Endodermal cell (in vitro differentiated cells): ENCODE results near the gene COL11A2. TPM values are rescaled to one million over a fixed set of nuclear protein-coding genes. Genes with fewer than 3 reads are reported as not detected.

Experiments used
- DNase-seq: peaks from one replicate; pipeline ENCODE4 v3.0.0-alpha.2; 2017
- H3K27ac ChIP-seq: 2 replicates; pipeline ENCODE4 v1.5.1; 2013; ENCODE audit warnings: mild to moderate bottlenecking, low read depth, low read length, moderate library complexity
- H3K27me3 ChIP-seq: 2 replicates; pipeline ENCODE4 v1.6.1; 2013; ENCODE audit warnings: mild to moderate bottlenecking, low read length, moderate library complexity; ENCODE audit not compliant: insufficient read depth, control insufficient read depth, poor library complexity, severe bottlenecking
- H3K36me3 ChIP-seq: 2 replicates; pipeline ENCODE4 v1.7.0; 2013; ENCODE audit warnings: mild to moderate bottlenecking, low read length, moderate library complexity; ENCODE audit not compliant: control insufficient read depth, insufficient read depth
- H3K4me1 ChIP-seq: one replicate; pipeline ENCODE4 v1.7.0; 2013; ENCODE audit warnings: low read length; ENCODE audit not compliant: control insufficient read depth, insufficient read depth
- H3K4me3 ChIP-seq: 2 replicates; pipeline ENCODE4 v1.5.1; 2013; ENCODE audit warnings: mild to moderate bottlenecking, low read length, moderate library complexity
- H3K9ac ChIP-seq: 2 replicates; pipeline ENCODE4 v1.6.1; 2013; ENCODE audit warnings: mild to moderate bottlenecking, low read length, moderate library complexity; ENCODE audit not compliant: poor library complexity, severe bottlenecking; ENCODE audit errors: extremely low read depth
- H3K9me3 ChIP-seq: 2 replicates; pipeline ENCODE4 v1.6.1; 2013; ENCODE audit warnings: mild to moderate bottlenecking, low read length, moderate library complexity; ENCODE audit not compliant: control insufficient read depth
- H3K27ac Mint-ChIP-seq: 2 replicates; pipeline ENCODE4 v1.8.0; 2020; ENCODE audit warnings: mixed read lengths
- H3K27me3 Mint-ChIP-seq: 2 replicates; pipeline ENCODE4 v1.8.0; 2021; ENCODE audit warnings: mild to moderate bottlenecking, mixed read lengths; ENCODE audit not compliant: insufficient read depth
- H3K36me3 Mint-ChIP-seq: 2 replicates; pipeline ENCODE4 v1.8.0; 2020; ENCODE audit warnings: low read depth, mixed read lengths
- H3K4me1 Mint-ChIP-seq: 2 replicates; pipeline ENCODE4 v1.8.0; 2020; ENCODE audit warnings: mixed read lengths
- H3K4me3 Mint-ChIP-seq: 2 replicates; pipeline ENCODE4 v1.8.0; 2020; ENCODE audit warnings: mild to moderate bottlenecking, moderate library complexity, mixed read lengths
- H3K9me3 Mint-ChIP-seq: 2 replicates; pipeline ENCODE4 v1.8.0; 2020; ENCODE audit warnings: mild to moderate bottlenecking, mixed read lengths
- WGBS, 2 experiments: methylation state at CpG; one replicate each; pipeline versions ENCODE4 v1.1.5 to v1.1.7; 2013; ENCODE audit warnings: missing lambda C conversion rate in 2 of 2, mixed read lengths in 1 of 2; ENCODE audit not compliant: insufficient coverage in 1 of 2, insufficient read length in 1 of 2; 5-methylcytosine and 5-hydroxymethylcytosine counted together
- total RNA-seq, 2 donors: library from RNA; stranded (reverse); fragmentation: NEBNext Ultra II Directional in 1 of 2; extraction: Animal tissue kit (Norgen Biotek cat#: 25700) in 1 of 2; gene quantifications; 2 replicates in 1 of 2; 3 replicates in 1 of 2; pipeline ENCODE4 v1.2.1, GENCODE V29; 2021
- TF ChIP-seq, protein P1 (sequence below): fragments of 200-600 bp; sonication (generic); conservative IDR thresholded peaks from 2 replicates; pipeline ENCODE4 v1.5.0; 2021; ENCODE audit warnings: antibody characterized with exemption, mild to moderate bottlenecking

COL11A2 gene
- total RNA-seq, 2 donors from 2014 or later, result 1.3 to 2.8 TPM

DNA sequence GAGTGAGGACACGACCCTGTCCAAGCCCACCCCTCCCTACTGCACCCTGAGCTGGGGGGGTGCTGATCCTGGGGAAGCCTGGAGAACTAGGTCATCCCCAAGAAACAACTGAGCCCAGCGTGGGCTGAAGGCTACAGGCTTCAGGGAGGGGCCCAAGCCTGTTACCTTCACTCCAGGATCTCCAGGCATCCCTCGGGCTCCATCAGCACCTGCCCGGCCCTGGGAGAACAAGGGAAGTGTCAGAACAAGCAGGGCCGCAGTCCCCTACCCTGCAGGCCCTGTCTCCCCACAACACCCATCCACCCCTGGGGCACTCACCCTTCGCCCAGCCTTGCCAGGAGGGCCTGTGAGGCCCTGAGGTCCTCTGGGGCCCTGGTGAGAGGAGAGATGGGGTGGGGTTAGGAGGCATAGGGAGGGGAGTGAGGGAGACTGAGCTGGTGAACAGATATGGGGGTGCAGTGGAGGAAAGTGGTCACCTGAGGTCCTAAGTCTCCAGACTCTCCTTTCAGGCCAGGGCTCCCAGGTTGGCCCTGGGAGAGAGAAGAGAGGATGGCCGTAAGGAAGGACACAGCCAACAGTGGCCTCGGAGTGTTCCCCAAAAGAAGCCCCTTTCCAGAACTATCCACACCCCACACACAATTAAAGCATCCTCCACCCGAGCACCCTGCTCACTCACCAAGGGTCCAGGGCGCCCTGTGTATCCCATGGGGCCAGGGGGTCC is 13.4 kb downstream of the COL11A2 start:
- WGBS, 2 experiments, result 77 to 83% methylated on average over 3 to 10 of the region's 10 CpGs
- Mint-ChIP-seq H3K27ac (no peak overlapping the region), H3K4me3 (no peak overlapping the region), H3K9me3 (no peaks in the 10 kb centered on the region), H3K4me1 (no peaks in the 10 kb centered on the region), H3K27me3 (peaks cover 37% of the 10 kb centered on the region), H3K36me3 (no peaks in the 10 kb centered on the region)
- no peak for DNase-seq
- Histone ChIP-seq H3K4me3 (no peak overlapping the region), H3K4me1 (no peaks in the 10 kb centered on the region), H3K36me3 (no peaks in the 10 kb centered on the region), H3K9ac (no peak overlapping the region), H3K9me3 (peaks cover 4% of the 10 kb centered on the region), H3K27ac (no peak overlapping the region), H3K27me3 (peaks cover 12% of the 10 kb centered on the region)
- TF ChIP-seq, protein P1, sequence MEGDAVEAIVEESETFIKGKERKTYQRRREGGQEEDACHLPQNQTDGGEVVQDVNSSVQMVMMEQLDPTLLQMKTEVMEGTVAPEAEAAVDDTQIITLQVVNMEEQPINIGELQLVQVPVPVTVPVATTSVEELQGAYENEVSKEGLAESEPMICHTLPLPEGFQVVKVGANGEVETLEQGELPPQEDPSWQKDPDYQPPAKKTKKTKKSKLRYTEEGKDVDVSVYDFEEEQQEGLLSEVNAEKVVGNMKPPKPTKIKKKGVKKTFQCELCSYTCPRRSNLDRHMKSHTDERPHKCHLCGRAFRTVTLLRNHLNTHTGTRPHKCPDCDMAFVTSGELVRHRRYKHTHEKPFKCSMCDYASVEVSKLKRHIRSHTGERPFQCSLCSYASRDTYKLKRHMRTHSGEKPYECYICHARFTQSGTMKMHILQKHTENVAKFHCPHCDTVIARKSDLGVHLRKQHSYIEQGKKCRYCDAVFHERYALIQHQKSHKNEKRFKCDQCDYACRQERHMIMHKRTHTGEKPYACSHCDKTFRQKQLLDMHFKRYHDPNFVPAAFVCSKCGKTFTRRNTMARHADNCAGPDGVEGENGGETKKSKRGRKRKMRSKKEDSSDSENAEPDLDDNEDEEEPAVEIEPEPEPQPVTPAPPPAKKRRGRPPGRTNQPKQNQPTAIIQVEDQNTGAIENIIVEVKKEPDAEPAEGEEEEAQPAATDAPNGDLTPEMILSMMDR, result no peak

DNA sequence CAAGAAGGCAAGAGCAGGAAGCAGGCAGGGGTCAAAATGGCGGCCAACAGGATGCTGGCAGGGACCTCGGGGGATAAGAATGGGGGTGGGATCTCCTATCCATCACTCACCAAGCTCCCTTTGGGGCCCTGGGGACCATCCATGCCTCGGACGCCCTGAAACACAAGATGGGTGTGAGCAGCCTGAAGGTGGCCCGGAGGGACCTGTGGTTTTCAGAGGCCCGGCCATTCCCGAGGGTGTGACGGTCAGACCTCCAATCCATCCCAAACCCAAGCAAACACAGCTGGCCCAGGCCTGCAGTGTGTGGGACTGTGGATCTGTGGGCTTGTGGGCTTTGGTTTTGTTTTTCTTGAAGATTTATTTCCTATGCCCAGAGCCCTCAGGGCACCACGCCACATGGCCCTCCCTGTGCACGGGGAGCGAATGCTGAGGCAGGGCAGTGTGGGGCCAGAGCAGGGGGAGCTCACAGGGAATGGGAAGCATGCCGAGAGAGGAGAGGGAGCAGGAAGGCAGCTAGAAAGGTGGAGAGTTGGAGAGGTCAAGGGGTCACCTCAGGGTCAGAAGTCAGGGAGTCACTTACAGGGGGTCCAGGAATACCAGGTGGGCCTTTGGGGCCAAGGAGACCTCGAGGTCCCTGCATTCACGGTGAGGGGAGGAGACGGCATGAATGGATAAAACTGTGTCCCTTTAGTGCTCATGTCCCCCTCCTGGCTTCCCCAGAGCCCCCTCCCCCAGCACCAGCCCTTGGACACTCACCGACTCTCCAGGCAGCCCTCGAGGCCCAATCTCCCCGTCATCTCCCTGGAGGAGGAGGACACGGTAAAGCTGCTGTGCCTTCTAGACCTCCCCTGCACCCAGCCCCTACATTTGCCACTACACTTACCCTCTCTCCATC is 14.5 kb downstream of the COL11A2 start:
- Mint-ChIP-seq H3K9me3 (no peaks in the 10 kb centered on the region), H3K4me3 (no peak overlapping the region), H3K4me1 (no peaks in the 10 kb centered on the region), H3K27me3 (peaks cover 37% of the 10 kb centered on the region), H3K27ac (no peak overlapping the region), H3K36me3 (no peaks in the 10 kb centered on the region)
- Histone ChIP-seq H3K9me3 (no peaks in the 10 kb centered on the region), H3K27me3 (peaks cover 12% of the 10 kb centered on the region), H3K4me1 (no peaks in the 10 kb centered on the region), H3K36me3 (no peaks in the 10 kb centered on the region), H3K27ac (no peak overlapping the region), H3K4me3 (no peak overlapping the region), H3K9ac (no peak overlapping the region)
- WGBS, 2 experiments, result 91 to 92% methylated on average over 6 to 19 of the region's 19 CpGs
- no peak for DNase-seq
- TF ChIP-seq, protein P1, result no peak

DNA sequence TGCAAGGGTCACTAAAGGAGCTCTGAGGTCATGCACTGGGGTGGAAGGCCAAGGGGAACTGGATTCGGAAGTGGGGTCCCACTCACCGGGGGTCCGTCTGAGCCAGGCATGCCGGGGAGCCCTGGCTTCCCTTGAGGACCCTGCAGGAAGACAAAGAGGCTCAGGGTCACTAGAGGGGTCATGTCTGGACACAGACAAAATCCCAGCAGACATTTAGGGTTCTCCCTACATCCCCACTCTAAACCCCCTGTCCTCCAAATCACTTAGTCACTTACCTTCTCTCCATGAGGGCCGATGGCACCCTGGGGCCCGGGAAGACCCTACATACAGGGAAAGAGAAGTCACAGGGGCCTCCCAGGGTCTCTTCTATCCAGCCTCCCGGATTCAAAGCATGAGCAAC is 15.4 kb downstream of the COL11A2 start:
- H3K36me3 Mint-ChIP-seq, result no peaks in the 10 kb centered on the region
- H3K4me3 Mint-ChIP-seq, result no peak overlapping the region
- no peak overlapping the region for H3K27ac Mint-ChIP-seq
- TF ChIP-seq, protein P1, result no peak
- H3K27ac ChIP-seq, result no peak overlapping the region
- H3K36me3 ChIP-seq, result no peaks in the 10 kb centered on the region
- H3K4me1 ChIP-seq, result no peaks in the 10 kb centered on the region
- WGBS, 2 experiments, result 83 to 91% methylated on average over 4 to 7 of the region's 7 CpGs
- H3K9me3 ChIP-seq, result no peaks in the 10 kb centered on the region
- no peak overlapping the region for H3K9ac ChIP-seq
- peaks cover 12% of the 10 kb centered on the region for H3K27me3 ChIP-seq
- H3K4me1 Mint-ChIP-seq, result no peaks in the 10 kb centered on the region
- DNase-seq, result no peak
- peaks cover 37% of the 10 kb centered on the region for H3K27me3 Mint-ChIP-seq
- H3K9me3 Mint-ChIP-seq, result no peaks in the 10 kb centered on the region
- no peak overlapping the region for H3K4me3 ChIP-seq
